Inflammatory macrophage treated with lipopolysaccharide for 1 hour (primary cell): Measurements from ENCODE around the gene MAPK11.
A peak's percentile ranks its signal among the peaks of the same experiment; 100 is the strongest.

ENCODE experiments used
- DNase-seq, 2 donors: peaks; one replicate each; pipeline ENCODE4 v3.0.0-alpha.2; 2020 to 2022

Gene MAPK11

DNA sequence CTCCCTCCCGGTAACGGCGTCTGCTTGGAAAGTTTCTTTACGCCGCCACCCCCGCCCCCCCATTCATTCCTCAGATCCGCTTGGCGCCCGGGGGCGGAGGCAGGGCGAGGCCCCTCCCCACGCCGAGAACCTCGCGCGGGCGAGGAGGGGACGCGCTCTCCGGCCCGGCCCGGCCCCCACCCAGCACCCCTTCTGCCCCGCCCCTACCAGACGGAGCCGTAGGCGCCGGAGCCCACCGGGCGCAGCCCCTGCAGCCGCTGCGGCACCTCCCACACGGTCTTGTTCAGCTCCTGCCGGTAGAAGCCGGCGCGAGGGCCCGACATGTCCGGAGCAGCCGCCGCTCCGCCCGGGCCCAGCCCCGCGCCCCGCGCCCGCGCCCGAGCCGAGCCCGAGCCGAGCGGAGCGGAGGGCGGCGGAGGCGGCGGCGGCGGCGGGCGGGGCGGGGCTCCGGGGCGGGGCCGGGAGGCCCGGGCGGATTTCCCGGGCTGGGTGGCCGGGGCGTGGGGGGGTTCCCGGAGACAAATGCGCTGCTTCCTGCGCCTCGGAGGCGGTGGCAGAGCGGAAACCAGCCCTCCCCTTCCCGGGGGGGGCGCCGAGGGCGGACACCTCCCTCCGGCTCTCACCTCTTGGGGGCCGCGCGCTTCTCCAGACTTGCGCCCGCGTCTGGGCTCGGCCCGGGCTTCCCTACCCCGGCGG lies at the start of gene MAPK11:
MAPK11 (minus strand) TSS at position 411 of the 696 bp plus-strand sequence; CDS start at position 323, 88 bp downstream.
- DNase-seq, result peak; percentile 39 to 46

DNA sequence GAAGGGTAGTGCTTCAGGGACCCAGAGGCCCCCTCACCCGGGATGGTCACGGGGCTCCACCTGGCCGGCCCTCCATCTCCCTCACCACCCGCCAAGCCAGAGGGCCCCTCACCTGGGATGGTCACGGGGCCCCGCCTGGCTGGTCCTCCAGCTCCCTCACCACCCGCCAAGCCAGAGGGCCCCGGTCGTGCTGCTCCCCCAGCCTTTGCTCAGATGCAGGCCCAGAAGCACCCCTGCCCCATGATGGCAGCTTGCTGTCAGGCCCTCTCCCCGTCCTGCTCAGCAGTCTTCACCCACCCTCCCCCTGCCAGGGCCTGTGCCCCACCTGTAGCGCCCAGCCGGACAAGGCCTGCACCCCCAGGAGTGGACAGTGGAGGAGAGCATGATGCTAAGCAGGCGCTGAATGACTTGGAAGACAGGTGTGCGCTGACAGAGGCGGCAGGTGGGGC lies 49.3 kb upstream of the MAPK11 start:
- DNase-seq, result no peak

DNA sequence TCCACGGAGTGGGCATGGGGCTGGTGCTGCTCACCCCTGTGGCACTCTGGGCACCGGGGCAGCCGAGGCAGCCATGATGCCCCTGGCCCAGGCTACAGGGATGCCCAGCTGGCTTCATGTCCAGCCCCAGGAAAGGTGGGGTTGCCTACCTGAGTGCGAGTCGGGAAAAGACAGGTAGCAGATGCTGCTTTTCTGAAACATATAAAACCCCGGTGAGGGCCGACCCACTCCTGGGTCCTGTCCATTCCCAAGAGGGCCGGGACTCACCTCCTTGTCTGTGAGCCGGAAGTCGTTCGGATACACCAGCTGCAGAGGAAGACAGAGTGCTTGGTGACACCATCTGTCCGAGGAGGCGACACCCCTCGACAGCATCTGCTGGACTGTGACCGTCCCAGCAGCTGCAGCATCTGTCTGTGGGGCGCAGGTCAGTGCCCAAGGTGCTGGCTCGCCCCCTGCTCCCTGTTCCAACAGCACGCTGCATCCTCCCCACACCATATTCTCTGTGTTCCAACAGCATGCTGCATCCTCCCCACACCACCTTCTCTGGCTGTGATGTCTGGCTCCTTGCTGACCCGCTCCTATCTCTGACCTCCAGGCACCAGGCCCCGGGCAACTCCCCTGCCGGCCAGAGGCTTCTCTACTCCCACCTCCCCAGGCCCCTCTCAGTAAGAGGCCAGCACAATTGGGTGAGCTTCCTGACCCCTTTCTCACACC lies 48.7 kb upstream of the MAPK11 start:
- DNase-seq, result no peak

DNA sequence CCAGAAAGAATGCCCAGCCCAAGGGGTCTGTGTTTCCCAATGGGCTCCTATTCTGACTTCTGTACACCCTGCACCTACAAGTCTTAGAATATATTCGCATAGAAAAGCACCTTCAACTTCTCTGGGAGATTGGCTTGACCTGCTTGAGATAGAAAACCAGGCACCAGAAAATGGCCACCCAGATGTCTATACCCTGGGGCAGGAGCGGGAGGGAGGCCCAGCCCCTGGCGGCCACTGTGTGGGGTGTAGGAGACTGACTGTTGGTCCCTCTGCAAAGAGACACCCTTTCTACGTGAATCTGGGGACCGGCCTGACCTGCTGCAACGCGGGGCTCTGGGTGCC lies 48.1 kb upstream of the MAPK11 start:
- DNase-seq, result no peak

DNA sequence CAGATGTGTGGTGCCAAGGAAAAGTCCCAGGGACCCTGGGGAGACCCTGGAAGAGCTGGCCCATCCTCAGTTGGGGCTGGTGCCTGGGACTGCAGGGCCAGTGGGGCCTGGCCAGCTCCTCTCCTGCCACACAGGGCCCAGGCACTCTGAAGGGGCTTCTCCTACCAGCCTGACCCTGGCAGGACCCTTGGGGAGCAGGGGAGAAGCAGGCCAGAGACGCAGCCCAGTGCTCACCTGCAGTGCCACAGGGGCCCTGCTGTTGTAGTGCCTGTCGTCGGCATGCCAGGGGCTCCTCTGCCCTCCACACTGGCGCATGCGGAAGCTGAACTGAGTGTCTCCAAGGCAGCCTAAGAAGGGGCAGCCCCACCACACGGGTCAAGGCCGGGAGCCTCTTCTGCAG lies 47.5 kb upstream of the MAPK11 start:
- DNase-seq, result no peak

DNA sequence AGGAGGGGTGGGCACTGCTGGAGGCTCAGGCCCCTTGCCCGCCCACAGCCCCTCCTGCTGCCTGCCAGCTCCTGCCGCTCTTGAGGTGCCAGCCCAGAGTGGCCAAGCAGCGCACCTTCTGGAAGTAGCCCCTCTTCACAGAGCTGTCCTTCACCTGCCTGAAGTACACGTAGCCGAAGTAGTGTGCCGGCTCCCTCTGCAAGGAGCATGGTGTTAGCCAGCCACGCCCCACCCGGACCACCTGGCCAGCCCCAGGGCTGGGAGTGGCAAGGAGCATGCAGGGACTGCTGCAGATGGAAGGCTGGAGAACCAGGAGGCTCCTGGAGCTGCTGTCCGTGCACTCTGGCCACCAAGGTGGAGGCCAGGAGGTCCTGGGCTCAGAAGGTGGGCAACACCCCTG lies 47.0 kb upstream of the MAPK11 start:
- DNase-seq, result no peak

DNA sequence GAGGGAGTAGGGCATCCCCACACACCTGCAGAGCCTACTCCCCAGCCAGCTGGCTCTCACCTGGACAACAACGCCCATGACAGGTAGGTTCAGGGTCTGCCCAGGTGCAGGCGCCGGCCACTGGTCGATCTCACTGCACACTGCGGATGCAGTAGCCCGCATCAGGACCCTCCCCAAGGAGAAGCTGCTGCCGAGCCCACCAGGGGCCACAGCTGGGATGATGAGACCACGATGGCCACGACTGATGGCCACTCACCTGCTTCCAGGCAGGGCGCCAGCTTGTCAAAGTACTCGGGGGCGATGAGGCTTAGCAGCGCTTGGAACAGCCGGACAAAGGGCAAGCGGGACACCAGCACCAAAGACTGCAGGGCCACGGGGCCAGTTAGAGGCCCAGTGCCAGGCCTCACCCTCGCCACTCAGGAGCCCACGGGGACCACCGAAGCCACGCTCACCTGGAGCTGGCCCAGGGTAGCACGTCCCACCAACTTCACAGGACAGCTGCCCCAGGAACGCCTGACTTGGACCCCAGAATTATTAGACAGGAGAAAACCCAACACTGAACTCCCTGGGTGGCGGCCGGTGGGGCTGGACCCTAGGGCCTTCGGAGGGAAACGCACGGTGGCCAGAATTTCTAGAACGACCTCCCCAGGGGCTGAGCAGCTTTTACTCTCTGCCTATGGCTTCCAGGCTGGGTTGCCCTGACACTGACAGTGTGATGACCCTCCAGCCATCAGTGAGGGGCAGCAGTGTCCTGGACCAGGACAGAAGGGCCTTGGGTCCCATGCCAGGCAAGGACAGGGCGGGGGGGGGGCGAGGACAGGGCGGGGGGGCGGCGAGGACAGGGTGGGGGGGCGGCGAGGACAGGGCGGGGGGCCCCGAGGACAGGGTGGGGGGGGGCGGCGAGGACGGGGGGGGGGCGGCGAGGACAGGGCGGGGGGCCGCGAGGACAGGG lies 46.2 kb upstream of the MAPK11 start:
- no peak for DNase-seq

DNA sequence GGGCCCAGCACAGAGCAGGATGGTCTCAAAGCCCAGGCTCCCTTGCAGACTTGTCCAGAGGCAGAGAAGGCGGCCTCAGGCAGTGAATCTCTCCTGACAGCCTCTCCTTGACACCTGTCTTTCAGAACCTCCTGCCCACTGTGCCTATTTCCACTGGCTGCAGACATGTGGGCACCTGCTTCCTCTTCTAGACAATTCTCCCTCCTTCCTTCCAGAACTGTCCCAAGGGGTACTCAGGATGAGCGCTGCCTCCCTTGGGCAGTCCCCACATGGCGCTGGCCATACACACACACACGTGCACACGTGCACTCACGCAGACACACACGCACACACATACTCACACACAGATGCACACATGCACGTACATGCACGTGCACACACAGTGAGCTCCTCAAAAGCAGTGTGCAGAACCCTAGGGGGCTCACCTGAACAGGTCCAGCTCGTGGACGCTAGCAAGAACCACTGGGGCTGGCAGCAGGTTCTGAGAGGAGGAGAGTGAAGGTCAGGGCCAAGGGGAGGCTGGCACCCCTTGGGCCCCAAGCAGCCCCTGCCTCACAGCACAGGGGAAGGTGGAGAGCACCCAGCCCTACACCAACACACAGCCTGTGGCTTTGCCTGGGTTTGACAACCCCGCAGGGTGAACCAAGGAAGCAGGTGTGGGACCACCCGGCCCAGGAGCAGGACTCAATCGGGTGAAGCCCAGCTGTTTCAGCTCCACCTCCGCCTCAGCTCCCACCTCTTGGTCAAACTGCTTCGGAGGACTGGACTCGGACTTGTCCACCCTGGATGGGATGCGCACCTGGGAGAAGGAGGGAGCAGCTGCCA lies 45.3 kb upstream of the MAPK11 start:
- DNase-seq, result no peak

DNA sequence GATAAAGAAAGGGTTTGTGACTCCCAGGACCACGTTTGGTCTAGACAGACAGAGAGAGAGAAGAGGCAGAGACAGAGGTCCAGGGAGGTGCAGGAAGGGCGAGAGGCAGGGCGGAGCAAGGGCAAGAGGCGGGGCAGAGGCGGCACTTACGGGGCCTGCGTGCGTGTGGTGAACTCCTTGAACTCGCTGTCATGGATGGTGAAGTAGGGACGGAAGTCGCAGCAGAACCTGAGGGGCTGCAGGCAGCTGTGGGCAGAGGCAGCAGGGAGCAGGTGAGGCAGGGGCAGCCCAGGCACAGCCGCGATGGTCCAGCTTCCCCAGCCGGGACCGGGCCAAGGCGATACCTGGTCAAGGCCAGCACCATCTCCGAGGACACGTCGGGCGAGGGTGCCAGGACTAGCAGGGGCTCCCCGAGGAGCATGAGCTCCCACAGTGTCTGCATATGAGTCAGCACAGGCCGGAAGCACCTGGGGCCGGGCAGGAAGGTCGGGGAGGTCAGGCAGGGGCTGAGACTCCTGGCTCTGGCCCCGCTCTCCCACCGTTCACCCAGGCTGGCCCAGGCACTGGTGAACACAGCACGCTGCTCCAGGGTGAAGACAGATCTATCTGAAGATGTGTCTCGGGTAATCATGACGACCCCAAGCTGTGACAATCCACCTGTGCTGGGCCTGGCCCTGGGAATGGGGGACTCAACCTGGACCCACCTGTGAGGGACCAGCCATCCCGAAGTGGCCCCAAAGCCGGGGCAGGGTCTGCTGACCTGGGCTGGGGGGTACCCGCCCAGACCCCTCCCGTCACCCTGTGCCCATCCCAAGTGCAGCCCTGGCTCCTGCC lies 44.5 kb upstream of the MAPK11 start:
- DNase-seq, result peak; percentile 42 to 61

DNA sequence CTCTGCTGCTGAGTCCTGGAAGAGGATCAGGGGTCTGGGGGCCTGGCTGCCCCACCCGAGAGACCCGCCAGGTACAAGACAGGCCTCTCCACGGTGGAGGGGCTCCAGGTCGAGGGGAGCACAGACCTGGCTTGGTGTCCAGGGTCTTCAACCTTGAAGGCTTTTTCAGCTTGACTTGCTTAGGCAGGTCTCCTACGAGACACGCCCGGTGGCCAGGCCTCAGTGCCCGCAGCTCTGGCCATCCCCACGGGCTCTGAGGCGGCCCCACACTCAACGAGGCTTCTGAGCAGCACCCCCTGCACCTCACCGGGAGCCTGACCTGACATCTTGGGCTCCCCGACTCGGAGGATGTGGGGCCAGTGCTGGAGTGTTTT lies 43.9 kb upstream of the MAPK11 start:
- DNase-seq, result no peak

DNA sequence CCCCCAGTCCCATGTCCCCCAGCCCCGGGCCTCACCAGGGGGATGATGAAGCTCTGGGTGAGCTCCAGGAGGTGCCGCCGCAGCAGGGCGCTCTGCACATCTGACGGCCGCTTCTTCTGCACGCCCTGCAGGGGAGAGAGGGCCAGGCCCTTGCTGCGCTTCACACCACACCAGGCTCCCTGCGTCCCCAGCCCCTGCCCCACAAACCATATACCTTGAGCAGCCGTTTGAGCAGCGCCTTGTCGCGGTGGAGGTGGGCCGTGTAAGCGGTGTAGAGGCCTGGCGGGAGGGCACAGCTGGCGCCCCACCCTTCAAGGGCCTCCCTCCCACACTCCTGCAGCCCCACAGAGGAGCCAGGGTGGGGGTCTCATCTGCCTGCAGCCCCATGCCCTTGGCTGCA lies 43.4 kb upstream of the MAPK11 start:
- no peak for DNase-seq

DNA sequence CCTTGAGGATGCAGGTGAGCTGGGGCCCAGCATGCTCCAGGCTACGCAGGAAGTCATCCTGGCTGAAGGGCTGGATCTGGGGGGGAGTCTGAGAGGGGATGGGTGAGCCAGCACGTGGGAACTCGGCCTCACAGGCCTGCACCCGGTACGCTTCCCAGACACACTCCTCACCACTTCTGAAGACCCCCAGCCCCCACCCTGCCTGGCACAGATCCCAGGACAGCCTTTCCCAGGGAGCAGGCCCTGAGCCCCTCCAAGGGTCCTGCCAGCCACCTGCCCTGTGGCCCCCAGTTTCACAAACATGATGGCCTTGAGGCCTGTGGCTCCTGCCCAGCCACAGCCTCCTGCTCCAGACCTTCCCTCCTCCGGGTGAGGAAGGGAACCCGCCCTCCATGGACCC lies 42.8 kb upstream of the MAPK11 start:
- DNase-seq, result no peak

DNA sequence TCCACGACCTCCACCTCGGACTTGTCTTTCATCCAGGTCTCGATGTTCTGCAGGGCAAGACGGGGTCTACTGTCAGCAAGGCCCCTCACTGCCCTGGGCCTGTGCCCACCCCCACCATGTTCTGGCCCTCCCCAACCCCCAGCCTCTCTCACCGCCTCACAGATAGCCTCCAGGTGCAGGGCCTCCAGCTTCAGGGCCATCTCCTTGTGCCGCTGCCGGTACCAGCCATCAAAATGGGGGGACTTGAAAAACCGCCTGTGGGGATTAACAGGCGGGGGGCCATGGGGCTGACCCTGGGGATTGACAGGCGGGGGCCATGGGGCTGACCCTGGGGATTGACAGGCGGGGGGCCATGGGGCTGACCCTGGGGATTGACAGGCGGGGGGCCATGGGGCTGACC lies 42.2 kb upstream of the MAPK11 start:
- no peak for DNase-seq

DNA sequence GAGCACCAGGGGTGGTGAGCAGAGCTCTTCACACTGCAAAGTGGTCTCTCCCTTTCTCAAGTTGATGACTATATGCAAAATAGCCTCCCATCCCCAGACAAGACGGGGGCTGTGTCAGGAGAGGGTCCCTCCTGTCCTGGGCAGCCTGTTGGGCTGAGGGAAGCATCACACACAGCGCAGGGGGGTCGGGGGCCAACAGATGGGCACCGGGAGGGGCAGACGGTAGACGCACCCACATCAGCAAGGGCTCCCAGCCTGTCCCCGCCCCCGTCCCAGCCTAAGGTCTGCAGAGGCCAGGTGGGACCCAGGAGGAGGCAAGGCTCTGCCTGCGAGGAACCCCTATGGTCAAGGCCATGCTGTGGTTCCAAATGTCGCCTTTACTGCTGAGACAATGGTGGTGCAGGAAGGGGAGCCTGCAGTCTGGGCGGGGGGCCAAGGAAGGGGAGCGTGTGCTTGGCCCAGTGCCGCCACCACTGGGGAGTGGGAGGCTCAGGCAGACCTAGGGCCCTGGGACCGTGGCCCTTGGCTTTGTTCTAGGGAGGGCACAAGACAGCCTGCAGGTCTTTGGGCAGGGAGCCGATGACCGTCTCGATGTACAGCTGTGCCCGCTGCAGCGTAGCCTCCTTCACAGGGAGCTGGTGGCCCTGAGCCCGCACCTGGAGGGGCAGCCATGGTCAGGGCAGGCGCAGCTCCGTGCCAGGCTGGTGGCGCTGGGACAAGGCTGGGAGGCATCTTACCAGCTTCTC lies 41.6 kb upstream of the MAPK11 start:
- no peak for DNase-seq

DNA sequence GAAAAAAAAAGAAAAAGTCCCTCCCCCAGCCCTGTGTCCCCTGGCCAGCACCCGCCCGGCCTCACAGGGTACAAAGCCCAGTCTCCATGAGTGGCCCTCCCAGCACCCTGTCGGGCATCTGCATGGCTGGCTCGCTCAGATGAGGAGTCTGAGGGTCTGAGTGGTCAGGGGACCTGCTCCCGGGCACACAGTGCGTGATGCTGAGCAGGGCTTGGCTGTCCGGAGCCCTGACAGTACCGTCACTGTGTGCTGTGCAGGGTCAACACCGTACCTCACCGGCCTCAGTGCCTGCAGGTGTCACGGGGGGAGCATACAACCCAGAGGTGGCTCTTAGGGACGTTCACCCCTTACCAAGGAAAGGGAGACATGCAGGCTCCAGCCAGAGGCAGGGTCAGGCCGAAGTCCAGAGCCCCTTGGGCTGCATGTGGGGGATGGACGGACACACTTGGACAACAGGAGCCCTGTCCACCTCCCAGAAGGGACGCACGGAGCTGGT lies 40.8 kb upstream of the MAPK11 start:
- DNase-seq, result no peak

DNA sequence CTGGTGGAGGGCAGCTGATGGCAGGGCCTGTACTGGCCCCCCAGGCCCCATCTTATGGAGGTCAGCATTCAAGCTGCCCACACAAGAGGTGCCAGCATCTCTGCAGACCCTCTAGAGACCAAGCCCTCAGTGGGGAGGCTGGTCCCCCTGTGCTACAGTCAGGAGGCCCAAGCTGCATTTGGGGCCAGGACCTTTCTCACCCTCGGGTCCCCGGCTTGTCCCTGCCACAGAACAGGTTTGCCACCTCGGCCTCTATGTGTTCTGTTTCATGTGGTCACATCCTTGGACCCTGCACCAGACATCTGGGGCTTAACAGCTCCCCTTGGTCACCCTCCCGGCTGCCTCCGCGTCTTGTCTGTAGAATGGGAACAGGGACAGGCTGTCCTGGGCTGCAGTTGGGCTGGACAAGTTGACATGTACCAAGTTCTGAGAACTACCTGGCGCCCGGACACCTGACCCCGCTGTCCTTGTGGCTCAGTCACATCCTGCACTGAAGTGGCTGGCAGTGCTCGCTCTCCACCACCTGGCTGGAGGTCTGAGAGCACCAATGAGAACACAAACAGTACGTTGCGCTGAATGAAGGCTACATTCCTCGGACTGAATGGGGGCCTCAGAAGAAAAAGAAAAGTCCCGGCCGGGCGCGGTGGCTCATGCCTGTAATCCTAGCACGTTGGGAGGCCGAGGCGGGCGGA lies 40.0 kb upstream of the MAPK11 start:
- DNase-seq, result no peak

DNA sequence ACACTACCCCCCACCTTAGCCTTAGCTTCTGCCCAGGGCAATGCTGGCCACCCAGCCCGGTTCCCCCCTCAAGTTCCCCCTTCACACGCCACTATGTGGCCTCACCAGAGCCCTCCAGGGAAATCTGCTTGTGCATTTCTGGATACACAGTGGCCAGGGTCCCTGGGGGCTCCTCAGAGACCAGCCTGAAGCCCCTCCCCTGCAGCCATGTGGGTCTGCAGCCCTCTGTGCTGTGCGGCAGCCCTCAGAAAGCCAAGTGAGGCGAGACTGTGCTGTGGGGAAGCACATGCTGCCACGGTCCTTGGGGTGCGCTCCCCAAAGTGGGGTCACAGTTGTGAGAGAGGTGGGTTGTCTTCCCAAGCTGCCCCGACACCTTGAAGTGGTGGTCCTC lies 39.4 kb upstream of the MAPK11 start:
- no peak for DNase-seq

DNA sequence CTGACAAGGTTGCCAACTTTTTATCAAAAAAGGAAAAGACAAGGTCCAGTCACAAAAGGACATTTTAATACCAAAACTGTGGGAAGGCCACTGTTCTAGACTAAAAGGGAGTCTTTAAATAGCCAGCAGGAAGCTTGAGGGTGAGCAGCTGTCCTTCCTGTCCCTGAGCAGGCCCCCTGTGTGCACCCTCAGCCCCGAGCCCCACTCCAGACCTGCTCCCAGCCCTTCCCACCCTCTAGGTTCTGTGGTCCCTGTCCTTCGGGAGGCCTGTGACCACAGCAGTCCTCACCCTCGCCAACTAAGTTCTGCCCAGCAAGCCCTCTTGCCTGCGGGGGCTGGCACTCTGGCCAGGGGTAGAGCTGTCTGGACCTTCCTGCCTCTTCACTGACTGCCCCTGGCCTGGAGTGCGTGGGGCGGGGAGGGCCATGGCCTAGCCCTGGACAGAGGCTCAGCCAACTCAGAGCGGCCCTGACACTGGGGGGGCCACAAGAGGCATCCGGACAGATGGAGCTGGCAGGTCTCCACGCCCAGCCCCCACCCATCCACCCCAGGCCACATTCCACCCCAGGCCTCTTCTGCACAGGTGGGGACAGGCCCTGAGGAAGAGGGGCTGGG lies 38.9 kb upstream of the MAPK11 start:
- DNase-seq, result no peak

DNA sequence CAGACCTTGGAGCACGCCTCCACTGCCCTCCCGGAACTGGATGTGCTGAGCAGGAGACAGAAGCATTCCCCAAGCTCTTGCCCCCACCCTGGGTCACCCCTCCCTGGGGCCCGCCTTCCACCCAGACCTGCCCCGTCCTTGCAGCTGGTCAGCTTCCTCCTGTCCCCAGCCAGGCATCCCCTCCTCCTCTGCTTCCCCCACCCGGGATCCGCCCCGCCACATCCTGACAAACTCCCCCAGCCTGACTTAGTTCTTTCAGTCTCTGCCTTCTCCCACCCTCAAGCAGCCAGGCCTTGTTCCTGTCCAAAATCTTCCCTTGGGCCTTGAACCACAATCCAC lies 38.4 kb upstream of the MAPK11 start:
- peak; percentile 56 to 77 for DNase-seq
